DMS114 treated with DMSO at 0.1 percent for 48 hours (cell line): ENCODE results near the gene FAM181A.

Experiments used
- DNase-seq: peaks from one replicate; lab custom pipeline; 2025; ENCODE audit not compliant: unreplicated experiment; lab: John Stamatoyannopoulos, UW

Gene FAM181A

GRCh38 chr14:93928184-93929047 lies 1.3 kb downstream of the FAM181A start:
- DNase-seq: no peak

GRCh38 chr14:93929048-93929535 lies 1.9 kb downstream of the FAM181A start:
- DNase-seq: no peak

GRCh38 chr14:93929657-93930056 lies 2.5 kb downstream of the FAM181A start:
- DNase-seq: no peak

- DNase-seq: no peak
These were observed 3.3 kb downstream of the FAM181A start for GRCh38 chr14:93930296-93930988.

- no peak for DNase-seq
These were observed 3.8 kb downstream of the FAM181A start for GRCh38 chr14:93930989-93931307.

- DNase-seq: no peak
These were observed 5.5 kb downstream of the FAM181A start for GRCh38 chr14:93932642-93933041.

GRCh38 chr14:93935213-93935612 lies 8.1 kb downstream of the FAM181A start:
- DNase-seq: no peak

- peak; percentile 17 for DNase-seq
These were observed 9.1 kb downstream of the FAM181A start for GRCh38 chr14:93936245-93936644.

- DNase-seq: no peak
These were observed 9.8 kb downstream of the FAM181A start for GRCh38 chr14:93936926-93937325.

- DNase-seq: no peak
These were observed 10.4 kb downstream of the FAM181A start for GRCh38 chr14:93937519-93937918.

GRCh38 chr14:93938751-93939303 lies 11.7 kb downstream of the FAM181A start:
- DNase-seq: no peak

GRCh38 chr14:93939304-93940229 lies 12.4 kb downstream of the FAM181A start:
- DNase-seq: peak; percentile 30

GRCh38 chr14:93940437-93940836 lies 13.3 kb downstream of the FAM181A start:
- no peak for DNase-seq

- no peak for DNase-seq
These were observed 14.3 kb downstream of the FAM181A start for GRCh38 chr14:93941293-93941910.

GRCh38 chr14:93943052-93943451 lies 15.9 kb downstream of the FAM181A start:
- no peak for DNase-seq

GRCh38 chr14:93943930-93944329 lies 16.8 kb downstream of the FAM181A start:
- DNase-seq: no peak

- no peak for DNase-seq
These were observed 17.4 kb downstream of the FAM181A start for GRCh38 chr14:93944348-93945069.

- DNase-seq: no peak
These were observed 17.9 kb downstream of the FAM181A start for GRCh38 chr14:93945070-93945399.

- DNase-seq: no peak
These were observed 19.0 kb downstream of the FAM181A start for GRCh38 chr14:93946104-93946503.

- DNase-seq: no peak
These were observed 19.5 kb downstream of the FAM181A start for GRCh38 chr14:93946541-93947090.
